HL-60/S4 treated with phorbol 12-myristate 13-acetate at 8.2 ng/mL for 4 days and 3 days (cell line): ENCODE results near the gene FUNDC2.

ENCODE experiments used
- in situ Hi-C: fragments of 300-500 bp; cut with MboI; formaldehyde crosslinking; loops from 2 replicates; pipeline ENCODE4 v1.15.0; 2022; ENCODE audit warnings: low sequenced_read_pairs

Gene FUNDC2

GRCh38 chrX:155068165-155068564 is 41.5 kb downstream of the FUNDC2 start:
- in situ Hi-C loops = no loop called here

DNA sequence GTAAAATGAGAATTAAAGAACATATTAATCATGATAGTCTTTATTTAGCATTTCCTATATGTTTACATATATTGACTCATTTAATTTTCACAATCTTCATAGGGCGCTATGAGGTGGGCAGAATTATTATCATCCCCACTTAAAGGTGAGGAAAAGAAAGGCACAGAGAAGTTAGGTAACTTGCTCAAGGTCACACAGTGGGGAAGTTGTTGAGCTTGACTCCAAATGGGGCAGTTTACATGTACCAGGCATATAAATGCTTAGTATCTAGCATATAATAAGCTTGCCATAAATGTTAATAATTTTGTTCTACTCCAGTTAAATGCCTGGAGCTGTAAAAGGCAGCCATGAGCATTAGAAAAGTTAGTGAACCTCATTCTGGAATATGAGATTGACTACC is 42.8 kb downstream of the FUNDC2 start:
- in situ Hi-C loops = no loop called here

- in situ Hi-C loops = no loop called here
Observed at GRCh38 chrX:155070038-155070437, 43.4 kb downstream of the FUNDC2 start.

GRCh38 chrX:155070663-155070974 is 44.0 kb downstream of the FUNDC2 start:
- in situ Hi-C loops = no loop called here

DNA sequence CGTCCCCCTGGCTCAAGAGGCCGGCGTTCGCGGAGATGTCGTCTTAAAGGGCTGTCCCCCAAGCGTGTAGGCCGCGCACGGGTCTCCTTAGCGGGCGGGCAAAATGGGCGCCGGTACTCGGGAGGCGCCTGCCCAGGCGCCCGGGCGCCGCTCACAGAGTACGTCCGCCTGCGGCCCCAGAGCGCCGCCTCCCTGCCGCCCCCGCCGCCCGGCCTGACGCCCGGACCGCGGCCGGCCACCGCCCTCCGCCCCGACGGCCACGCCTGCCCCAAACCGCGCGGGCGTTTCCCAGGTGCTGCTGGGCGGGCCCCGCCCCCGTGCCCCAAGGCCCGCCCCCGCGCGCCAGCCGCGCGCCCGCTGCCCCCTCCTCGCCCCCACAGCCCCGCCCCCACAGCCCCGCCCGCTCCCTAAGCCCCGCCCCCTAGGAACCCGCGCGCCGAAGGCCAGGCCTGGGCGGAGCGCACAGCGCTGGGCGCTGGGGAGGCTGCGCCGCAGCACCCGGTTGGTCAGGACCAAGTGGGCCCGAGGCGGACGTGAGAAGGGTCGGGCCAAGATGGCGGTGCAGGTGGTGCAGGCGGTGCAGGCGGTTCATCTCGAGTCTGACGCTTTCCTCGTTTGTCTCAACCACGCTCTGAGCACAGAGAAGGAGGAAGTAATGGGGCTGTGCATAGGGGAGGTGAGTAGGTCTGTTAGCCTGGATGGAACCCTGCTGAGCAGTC is 44.5 kb downstream of the FUNDC2 start, which contains the start of the genes BRCC3, CMC4 and MTCP1:
BRCC3 (plus strand) TSS at position 534 of the 719 bp plus-strand sequence; CDS start at position 554, 20 bp downstream.
CMC4 (minus strand) TSS at position 162 of the 719 bp plus-strand sequence. CDS start 7,113 bp downstream, outside the sequence.
MTCP1 (minus strand) TSS at position 162 of the 719 bp plus-strand sequence. CDS start 5,126 bp downstream, outside the sequence.
- in situ Hi-C loops = no loop called here

DNA sequence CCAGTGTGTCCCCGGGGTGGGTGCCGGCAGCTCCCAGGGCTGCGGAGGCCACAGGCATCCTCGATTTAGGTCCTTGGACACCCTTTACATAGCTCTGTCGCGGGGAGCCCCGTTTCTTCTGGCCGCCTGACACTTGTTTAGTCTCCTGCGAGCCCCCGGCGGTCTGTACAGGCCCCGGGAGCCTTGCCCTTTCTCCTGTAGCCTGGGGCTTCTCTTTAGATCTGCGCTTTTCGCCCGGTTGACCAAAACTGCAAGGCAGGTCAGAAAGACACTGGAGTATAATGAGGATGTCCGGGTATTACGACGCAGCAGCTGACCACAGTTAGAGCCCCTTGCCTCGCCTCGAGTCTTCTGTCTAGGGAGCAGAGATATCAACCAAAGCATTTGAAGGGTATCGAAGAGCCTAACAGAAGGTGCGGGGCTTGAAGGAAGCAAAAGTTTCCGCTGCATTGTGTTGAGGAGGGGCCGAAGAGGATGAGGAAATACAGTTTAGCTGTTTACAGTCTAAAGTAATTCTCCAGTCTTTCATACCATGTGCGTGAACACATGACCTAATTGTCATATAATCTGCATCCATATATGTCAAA is 45.1 kb downstream of the FUNDC2 start:
- in situ Hi-C loops = no loop called here

GRCh38 chrX:155086202-155086840 is 59.7 kb downstream of the FUNDC2 start:
- in situ Hi-C loops = no loop called here

- in situ Hi-C loops = no loop called here
Observed at GRCh38 chrX:155086961-155087735, 60.5 kb downstream of the FUNDC2 start.

DNA sequence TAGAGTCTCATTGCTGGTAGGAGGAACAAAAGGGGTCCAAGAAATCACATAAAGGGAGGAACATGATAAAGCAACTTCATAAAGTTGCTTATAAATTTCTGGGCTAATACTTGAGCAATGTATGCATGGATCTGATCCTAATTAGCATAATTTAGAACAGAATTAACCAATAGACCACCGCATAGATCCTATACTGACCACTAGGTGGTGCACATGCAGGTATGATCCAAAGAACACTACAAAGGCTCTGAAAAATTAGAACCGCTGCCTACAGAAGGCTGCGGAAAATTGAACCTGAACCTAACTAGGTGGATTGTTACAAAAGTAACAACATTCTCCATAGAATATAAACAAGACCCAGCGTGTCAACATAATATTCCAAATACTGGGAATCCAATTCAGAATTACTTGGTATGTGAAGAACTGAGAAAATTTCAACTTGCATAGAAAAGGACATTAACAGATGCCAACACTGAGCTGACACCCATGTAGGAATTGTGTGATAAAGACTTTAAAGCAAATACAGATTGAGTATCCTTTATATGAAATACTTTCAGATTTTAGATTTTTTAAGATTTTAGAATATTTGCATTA is 67.9 kb downstream of the FUNDC2 start:
- in situ Hi-C loops = no loop called here

GRCh38 chrX:155105919-155106318 is 79.3 kb downstream of the FUNDC2 start:
- in situ Hi-C loops = no loop called here

- in situ Hi-C loops = no loop called here
Observed at GRCh38 chrX:155108427-155108826, 81.8 kb downstream of the FUNDC2 start.
